ENCODE data around the gene BAX. TPM values are rescaled to one million over a fixed set of nuclear protein-coding genes. Genes with fewer than 3 reads are reported as not detected.

Gene BAX
- total and polyA plus RNA-seq, 2 of the 13 experiments (the other 11 are each of a cell fraction or from before 2014, with no cell fraction given) = 139 to 176 TPM

- WGBS (ENCODE audit: low lambda C conversion rate) = 94% methylated on average over 13 of the region's 13 CpGs
- H3K79me2 ChIP-seq (ENCODE audit: insufficient read depth, low read length) = no peaks in the 10 kb centered on the region
- TF ChIP-seq ZNF251 (CRISPR knock-in tag; IDR thresholded peaks at IDR 0.05) (no peak), TSC22D2 (CRISPR knock-in tag; IDR thresholded peaks at IDR 0.05; ENCODE audit: borderline replicate concordance) (no peak), ZEB1 (IDR thresholded peaks at IDR 0.05; ENCODE audit: insufficient replicate concordance, low read depth) (no peak), ZBTB33 (CRISPR knock-in tag; IDR thresholded peaks at IDR 0.05) (peak; percentile 58; the same call in 1 of the 2 replicates), SUZ12 (IDR thresholded peaks at IDR 0.05; ENCODE audit: low read depth, low read length) (peak; percentile 40; the same call in 1 of the 2 replicates), ZBTB43 (CRISPR knock-in tag; conservative IDR thresholded peaks at IDR 0.05) (no peak), TRAFD1 (CRISPR knock-in tag; IDR thresholded peaks at IDR 0.05; ENCODE audit: borderline replicate concordance) (no peak), ZC3H13 (CRISPR knock-in tag; IDR thresholded peaks at IDR 0.05) (no peak), STAT5B (CRISPR knock-in tag; IDR thresholded peaks at IDR 0.05) (no peak), ZKSCAN8 (CRISPR knock-in tag; IDR thresholded peaks at IDR 0.05; ENCODE audit: borderline replicate concordance) (no peak), U2AF2 (IDR thresholded peaks at IDR 0.05; ENCODE audit: low read depth, low read length) (no peak), ZNF598 (CRISPR knock-in tag; IDR thresholded peaks at IDR 0.05; ENCODE audit: borderline replicate concordance) (no peak)
- TF ChIP-seq, protein P1, sequence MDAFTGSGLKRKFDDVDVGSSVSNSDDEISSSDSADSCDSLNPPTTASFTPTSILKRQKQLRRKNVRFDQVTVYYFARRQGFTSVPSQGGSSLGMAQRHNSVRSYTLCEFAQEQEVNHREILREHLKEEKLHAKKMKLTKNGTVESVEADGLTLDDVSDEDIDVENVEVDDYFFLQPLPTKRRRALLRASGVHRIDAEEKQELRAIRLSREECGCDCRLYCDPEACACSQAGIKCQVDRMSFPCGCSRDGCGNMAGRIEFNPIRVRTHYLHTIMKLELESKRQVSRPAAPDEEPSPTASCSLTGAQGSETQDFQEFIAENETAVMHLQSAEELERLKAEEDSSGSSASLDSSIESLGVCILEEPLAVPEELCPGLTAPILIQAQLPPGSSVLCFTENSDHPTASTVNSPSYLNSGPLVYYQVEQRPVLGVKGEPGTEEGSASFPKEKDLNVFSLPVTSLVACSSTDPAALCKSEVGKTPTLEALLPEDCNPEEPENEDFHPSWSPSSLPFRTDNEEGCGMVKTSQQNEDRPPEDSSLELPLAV (CRISPR knock-in tag; conservative IDR thresholded peaks at IDR 0.05; ENCODE audit: low read depth) = no peak
- TF ChIP-seq, protein P2, sequence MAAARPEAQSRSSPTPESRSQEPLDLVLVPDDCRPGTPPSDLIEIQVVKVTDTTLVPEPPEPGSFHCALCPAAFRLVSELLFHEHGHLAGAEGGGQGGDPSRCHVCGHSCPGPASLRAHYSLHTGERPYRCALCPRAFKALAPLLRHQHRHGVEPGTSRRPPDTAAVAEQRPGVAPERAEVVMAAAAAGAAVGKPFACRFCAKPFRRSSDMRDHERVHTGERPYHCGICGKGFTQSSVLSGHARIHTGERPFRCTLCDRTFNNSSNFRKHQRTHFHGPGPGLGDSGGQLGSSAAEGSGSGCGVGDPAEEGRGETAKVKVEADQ (CRISPR knock-in tag; IDR thresholded peaks at IDR 0.05; ENCODE audit: borderline replicate concordance) = no peak
These were observed 21.5 kb downstream of the BAX start for GRCh38 chr19:48975947-48976847.

More at GRCh38 chr19:48975947-48976847, 21.5 kb downstream of the BAX start:
- intact Hi-C loops (cut with micrococcal nuclease; ENCODE audit: unreplicated experiment) = no loop called here
- FAIRE-seq (no peak), DNase-seq (ENCODE audit: low spot score) (no peak), ATAC-seq (peak; percentile 59)
- Histone ChIP-seq H2AFZ (ENCODE audit: low read length) (no peak overlapping the region), H3K4me2 (ENCODE audit: low read depth, low read length) (no peak overlapping the region), H4K20me1 (ENCODE audit: insufficient read depth, low read length) (no peaks in the 10 kb centered on the region), H3K4me3 (replicated peaks in 1 of 3; ENCODE audit: insufficient read depth in 1 of 3, low read depth in 2 of 3, low read length in 3 of 3) (no peak overlapping the region), H3K27me3 (ENCODE audit: control insufficient read depth in 1 of 2, insufficient read depth in 2 of 2, low read length in 2 of 2) (no peaks in the 10 kb centered on the region), H3K36me3 (replicated peaks in 1 of 2; ENCODE audit: control insufficient read depth in 1 of 2, insufficient read depth in 2 of 2, low read length in 2 of 2) (peaks cover 8 to 26% of the 10 kb centered on the region in 2 experiments; a peak in 4 of 5 replicates), H3K4me1 (ENCODE audit: insufficient read depth, low read length) (no peaks in the 10 kb centered on the region), H3K27ac (ENCODE audit: extremely low read length, insufficient read depth, low read length) (no peak overlapping the region), H3K9ac (ENCODE audit: insufficient read depth, low read depth, low read length) (no peak overlapping the region), H3K9me3 (ENCODE audit: low read length) (no peaks in the 10 kb centered on the region)
- no TSS peak for BruUV-seq (replicated peaks)
- ChIA-PET POLR2A (interaction anchor here (0.7 to 4.1 kb wide), 5 partner anchors 10 to 238 kb away, joined by 3 to 18 read pairs (median 4); partner anchors contain the start of genes GYS1 and RUVBL2), CTCF (ENCODE audit: low intra/inter-chr PET ratio, low total read pairs) (no interaction called here)
- in situ Hi-C loops (cut with HindIII; ENCODE audit: extremely low pct_ligation_motif_present, low pct_unique_long_range_greater_than_20kb) = no loop called here
